ENCODE data around the gene P2RY6. TPM values are rescaled to one million over a fixed set of nuclear protein-coding genes. Genes with fewer than 3 reads are reported as not detected.

P2RY6 gene
- total RNA-seq, 1 donor from 2014 or later = 6.7 TPM

Other genes with a start within 250 kb of the P2RY6 start
- 54.9 TPM for gene FCHSD2, start 130.0 kb upstream of the P2RY6 start, total RNA-seq
- 1.4 TPM for gene P2RY2, start 54.1 kb upstream of the P2RY6 start, total RNA-seq
- gene ARHGEF17, start 35.9 kb downstream of the P2RY6 start, total RNA-seq = 49.8 TPM
- gene RELT, start 104.1 kb downstream of the P2RY6 start, total RNA-seq = 15.8 TPM

All from mesenteric fat pad (tissue), 1 donor.